ENCODE data around the gene TCF7L2. TPM values are rescaled to one million over a fixed set of nuclear protein-coding genes. Genes with fewer than 3 reads are reported as not detected.

TCF7L2 gene
- polyA plus RNA-seq, 1 donor from 2014 or later: 1.7 TPM

- no peak overlapping the region for H3K4me2 ChIP-seq (ENCODE audit: low read length)
- no peaks in the 10 kb centered on the region for H3F3A ChIP-seq (ENCODE audit: insufficient read depth, low read length, poor library complexity, severe bottlenecking)
- H3K27ac ChIP-seq (ENCODE audit: low read length): no peak overlapping the region
- H3K9me2 ChIP-seq (ENCODE audit: insufficient read depth, low read length): no peaks in the 10 kb centered on the region
- H3K79me2 ChIP-seq (replicated peaks; ENCODE audit: insufficient read depth, low read length): no peaks in the 10 kb centered on the region
- H3K4me3 ChIP-seq (ENCODE audit: low read length): no peak overlapping the region
- no peak overlapping the region for H2AFZ ChIP-seq (ENCODE audit: low read depth, low read length)
- no peaks in the 10 kb centered on the region for H3K27me3 ChIP-seq (ENCODE audit: insufficient read depth, low read depth, low read length)
- TF ChIP-seq REST (IDR thresholded peaks at IDR 0.05; ENCODE audit: borderline replicate concordance) (no peak), SMC3 (conservative IDR thresholded peaks at IDR 0.05; ENCODE audit: poor library complexity) (no peak), EP300 (conservative IDR thresholded peaks at IDR 0.05; ENCODE audit: poor library complexity, severe bottlenecking) (no peak), RAD21 (conservative IDR thresholded peaks at IDR 0.05) (no peak), EZH2 (IDR thresholded peaks at IDR 0.05; ENCODE audit: borderline replicate concordance, insufficient read depth, low read length, poor library complexity, severe bottlenecking) (no peak), MXI1 (conservative IDR thresholded peaks at IDR 0.05; ENCODE audit: poor library complexity, severe bottlenecking) (no peak), TAF1 (IDR thresholded peaks at IDR 0.05; ENCODE audit: low read depth) (no peak)
- TF ChIP-seq, protein P1, sequence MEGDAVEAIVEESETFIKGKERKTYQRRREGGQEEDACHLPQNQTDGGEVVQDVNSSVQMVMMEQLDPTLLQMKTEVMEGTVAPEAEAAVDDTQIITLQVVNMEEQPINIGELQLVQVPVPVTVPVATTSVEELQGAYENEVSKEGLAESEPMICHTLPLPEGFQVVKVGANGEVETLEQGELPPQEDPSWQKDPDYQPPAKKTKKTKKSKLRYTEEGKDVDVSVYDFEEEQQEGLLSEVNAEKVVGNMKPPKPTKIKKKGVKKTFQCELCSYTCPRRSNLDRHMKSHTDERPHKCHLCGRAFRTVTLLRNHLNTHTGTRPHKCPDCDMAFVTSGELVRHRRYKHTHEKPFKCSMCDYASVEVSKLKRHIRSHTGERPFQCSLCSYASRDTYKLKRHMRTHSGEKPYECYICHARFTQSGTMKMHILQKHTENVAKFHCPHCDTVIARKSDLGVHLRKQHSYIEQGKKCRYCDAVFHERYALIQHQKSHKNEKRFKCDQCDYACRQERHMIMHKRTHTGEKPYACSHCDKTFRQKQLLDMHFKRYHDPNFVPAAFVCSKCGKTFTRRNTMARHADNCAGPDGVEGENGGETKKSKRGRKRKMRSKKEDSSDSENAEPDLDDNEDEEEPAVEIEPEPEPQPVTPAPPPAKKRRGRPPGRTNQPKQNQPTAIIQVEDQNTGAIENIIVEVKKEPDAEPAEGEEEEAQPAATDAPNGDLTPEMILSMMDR (IDR thresholded peaks at IDR 0.05; ENCODE audit: poor library complexity, severe bottlenecking): no peak
- no peaks in the 10 kb centered on the region for H3K36me3 ChIP-seq (ENCODE audit: insufficient read depth, low read length)
- H3K9me3 ChIP-seq (ENCODE audit: low read length): no peaks in the 10 kb centered on the region
- H3K9ac ChIP-seq (ENCODE audit: low read length): no peak overlapping the region
- no peaks in the 10 kb centered on the region for H4K20me1 ChIP-seq (ENCODE audit: insufficient read depth)
These were observed 34.2 kb upstream of the TCF7L2 start for GRCh38 chr10:112915590-112916572.

DNA sequence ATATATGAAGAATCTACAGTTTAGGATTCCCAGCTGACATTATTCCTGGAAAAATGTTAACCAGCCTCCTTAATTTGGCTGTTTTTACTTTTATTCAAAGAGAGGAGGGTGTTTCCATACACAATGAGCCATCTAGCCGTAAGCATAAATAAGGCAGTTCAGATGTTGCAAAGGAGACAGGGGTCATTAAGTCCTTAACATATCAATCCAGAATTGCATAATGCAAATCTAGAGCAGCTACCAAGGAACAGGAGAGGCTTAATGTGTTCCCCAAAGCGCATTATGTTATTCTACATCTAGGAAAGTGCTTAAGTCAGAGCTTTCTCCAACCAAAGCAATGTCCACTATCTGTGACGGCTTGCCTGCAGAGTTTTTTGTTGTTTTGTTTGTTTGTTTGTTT, 32.4 kb upstream of the TCF7L2 start:
- Histone ChIP-seq H3F3A (ENCODE audit: insufficient read depth, low read length, poor library complexity, severe bottlenecking) (no peaks in the 10 kb centered on the region), H3K9me3 (ENCODE audit: low read length) (no peaks in the 10 kb centered on the region), H3K4me2 (ENCODE audit: low read length) (no peak overlapping the region), H2AFZ (ENCODE audit: low read depth, low read length) (no peak overlapping the region), H3K27me3 (ENCODE audit: insufficient read depth, low read depth, low read length) (no peaks in the 10 kb centered on the region), H3K4me3 (ENCODE audit: low read length) (no peak overlapping the region), H4K20me1 (ENCODE audit: insufficient read depth) (no peaks in the 10 kb centered on the region), H3K9ac (ENCODE audit: low read length) (no peak overlapping the region), H3K9me2 (ENCODE audit: insufficient read depth, low read length) (no peaks in the 10 kb centered on the region), H3K79me2 (replicated peaks; ENCODE audit: insufficient read depth, low read length) (no peaks in the 10 kb centered on the region), H3K27ac (ENCODE audit: low read length) (no peak overlapping the region), H3K36me3 (ENCODE audit: insufficient read depth, low read length) (no peaks in the 10 kb centered on the region)
- TF ChIP-seq MXI1 (conservative IDR thresholded peaks at IDR 0.05; ENCODE audit: poor library complexity, severe bottlenecking) (no peak), RAD21 (conservative IDR thresholded peaks at IDR 0.05) (no peak), TAF1 (IDR thresholded peaks at IDR 0.05; ENCODE audit: low read depth) (no peak), POLR2AphosphoS5 (IDR thresholded peaks at IDR 0.05) (no peak), REST (IDR thresholded peaks at IDR 0.05; ENCODE audit: borderline replicate concordance) (no peak), EZH2 (IDR thresholded peaks at IDR 0.05; ENCODE audit: borderline replicate concordance, insufficient read depth, low read length, poor library complexity, severe bottlenecking) (no peak), SMC3 (conservative IDR thresholded peaks at IDR 0.05; ENCODE audit: poor library complexity) (no peak)
- TF ChIP-seq, protein P1 (IDR thresholded peaks at IDR 0.05; ENCODE audit: poor library complexity, severe bottlenecking): no peak
